HG02642 (cell line): ENCODE results near the gene PLA2G12B.
"Not testable (repeated sequence)": the region's sequence is repeated elsewhere in the genome, so short reads cannot be mapped to it uniquely, and the experiment has no call there.

Experiments
- ATAC-seq: cut with Tn5 transposase; IDR thresholded peaks from one replicate; pipeline ENCODE4 v1.9.1; 2021; ENCODE audit warnings: mild to moderate bottlenecking; ENCODE audit not compliant: unreplicated experiment, poor library complexity

Gene PLA2G12B

GRCh38 chr10:72954596-72955554, at the start of gene PLA2G12B:
PLA2G12B (minus strand) TSS chr10:72954806; CDS start chr10:72954685, 121 bp downstream.
- no peak for ATAC-seq

GRCh38 chr10:73003822-73004221, 49.2 kb upstream of the PLA2G12B start:
- no peak for ATAC-seq

GRCh38 chr10:73000973-73001372, 46.4 kb upstream of the PLA2G12B start:
- ATAC-seq: no peak

GRCh38 chr10:72997099-72997498, 42.5 kb upstream of the PLA2G12B start:
- no peak for ATAC-seq

GRCh38 chr10:72995459-72995858, 40.9 kb upstream of the PLA2G12B start:
- ATAC-seq: not testable (repeated sequence)

- ATAC-seq: not testable (repeated sequence)
Observed at GRCh38 chr10:72989771-72990170, 35.2 kb upstream of the PLA2G12B start.

- not testable (repeated sequence) for ATAC-seq
Observed at GRCh38 chr10:72984618-72985017, 30.0 kb upstream of the PLA2G12B start.

GRCh38 chr10:72981882-72982529, 27.4 kb upstream of the PLA2G12B start:
- no peak for ATAC-seq

GRCh38 chr10:72981028-72981881, 26.6 kb upstream of the PLA2G12B start:
- ATAC-seq: no peak

GRCh38 chr10:72980348-72980747, 25.7 kb upstream of the PLA2G12B start:
- ATAC-seq: no peak

- no peak for ATAC-seq
Observed at GRCh38 chr10:72979709-72980108, 25.1 kb upstream of the PLA2G12B start.

- ATAC-seq: no peak
Observed at GRCh38 chr10:72976886-72977285, 22.3 kb upstream of the PLA2G12B start.

- ATAC-seq: no peak
Observed at GRCh38 chr10:72956001-72956400, 1.4 kb upstream of the PLA2G12B start.

- no peak for ATAC-seq
Observed at GRCh38 chr10:72954230-72954595, 393 bp downstream of the PLA2G12B start.

- no peak for ATAC-seq
Observed at GRCh38 chr10:72953687-72954086, 919 bp downstream of the PLA2G12B start.

- ATAC-seq: no peak
Observed at GRCh38 chr10:72952642-72953158, 1.9 kb downstream of the PLA2G12B start.

GRCh38 chr10:72952189-72952588, 2.4 kb downstream of the PLA2G12B start:
- ATAC-seq: no peak

- no peak for ATAC-seq
Observed at GRCh38 chr10:72951760-72952159, 2.8 kb downstream of the PLA2G12B start.

- ATAC-seq: no peak
Observed at GRCh38 chr10:72948762-72949161, 5.8 kb downstream of the PLA2G12B start.

GRCh38 chr10:72946963-72947362, 7.6 kb downstream of the PLA2G12B start:
- no peak for ATAC-seq
